Kidney (tissue), 14 donors: ENCODE data around the gene APOBEC3A. TPM values are rescaled to one million over a fixed set of nuclear protein-coding genes. Genes with fewer than 3 reads are reported as not detected.

Experiments
- DNase-seq, 5 donors: peaks; one replicate each; pipeline ENCODE4 v3.0.0-alpha.2; 2013 to 2020
- FAIRE-seq: peaks from 2 replicates; lab custom pipeline; 2012; peaks lifted over from hg19 to GRCh38; lab: Jason Lieb, UNC
- H3K27ac ChIP-seq, 2 donors: one replicate each; pipeline ENCODE4 v1.7.0; 2013; ENCODE audit warnings: low read depth in 2 of 2, low read length in 2 of 2, inconsistent platforms in 1 of 2
- H3K27me3 ChIP-seq: one replicate; pipeline ENCODE4 v1.7.1; 2013; ENCODE audit warnings: low read length, inconsistent platforms; ENCODE audit not compliant: control insufficient read depth, insufficient read depth
- H3K36me3 ChIP-seq, 3 donors: one replicate each; pipeline versions ENCODE4 v1.7.0 to v1.7.1; 2013; ENCODE audit warnings: low read length in 3 of 3, control low read depth in 1 of 3, inconsistent platforms in 1 of 3; ENCODE audit not compliant: insufficient read depth in 3 of 3, control insufficient read depth in 2 of 3
- H3K4me1 ChIP-seq, 3 donors: one replicate each; pipeline versions ENCODE4 v1.7.0 to v1.7.1; 2013; ENCODE audit warnings: low read length in 3 of 3, inconsistent platforms in 1 of 3, low read depth in 1 of 3; ENCODE audit not compliant: control insufficient read depth in 2 of 3, insufficient read depth in 2 of 3
- H3K4me3 ChIP-seq, 3 donors: one replicate each; pipeline versions ENCODE4 v1.7.0 to v1.8.1; 2013; ENCODE audit warnings: low read length in 3 of 3, control low read depth in 1 of 3, inconsistent platforms in 1 of 3
- H3K9ac ChIP-seq, 3 donors: one replicate each; pipeline versions ENCODE4 v1.7.0 to v1.7.1; 2013; ENCODE audit warnings: low read length in 3 of 3, control low read depth in 1 of 3, inconsistent platforms in 1 of 3
- H3K9me3 ChIP-seq, 3 donors: one replicate each; pipeline versions ENCODE4 v1.7.0 to v1.7.1; 2013; ENCODE audit warnings: low read length in 3 of 3, control low read depth in 1 of 3, inconsistent platforms in 1 of 3; ENCODE audit not compliant: control insufficient read depth in 2 of 3, insufficient read depth in 1 of 3
- CTCF ChIP-seq: IDR thresholded peaks from 3 replicates; pipeline ENCODE4 v1.5.1; 2012; ENCODE audit warnings: mild to moderate bottlenecking, moderate library complexity, borderline replicate concordance; ENCODE audit not compliant: insufficient read depth; ENCODE audit errors: extremely low read depth
- intact Hi-C: fragments of 100-400 bp; cut with DNase I; formaldehyde crosslinking; loops from one replicate; pipeline ENCODE4 v1.11.1; 2022
- polyA plus RNA-seq: library from polyadenylated mRNA; stranded (reverse); fragments of 350-450 nt; fragmentation: Illumina TruSeq; extraction: RNeasy Lipid Tissue Mini Kit (QIAGEN cat#74804); gene quantifications from one replicate; pipeline ENCODE4 v1.2.3, GENCODE V29; 2014; ENCODE audit warnings: low read depth, low replicate concordance; ENCODE audit not compliant: insufficient read depth
- total RNA-seq: library from RNA; stranded (reverse); fragmentation: NEBNext Ultra II Directional; extraction: Animal tissue kit (Norgen Biotek cat#: 25700); gene quantifications from one replicate; pipeline ENCODE4 v1.2.1, GENCODE V29; 2021
- donor health status: control.
- donor health status: control.
- donor health status: control.
- donor health status: control.
- donor health status: control.
- donor health status: DM: yes; HTN: yes; CAD: no.
- donor health status: Normal renal cell carcinoma (clear cell type).

Gene APOBEC3A
- total and polyA plus RNA-seq, 2 donors from 2014 or later = 1.2 TPM; not detected in 1

GRCh38 chr22:38935616-38936015, 21.8 kb upstream of the APOBEC3A start:
- no peak for TF ChIP-seq CTCF
- Histone ChIP-seq H3K36me3 (no peaks in the 10 kb centered on the region), H3K9ac (no peak overlapping the region), H3K27ac (no peak overlapping the region), H3K9me3 (no peaks in the 10 kb centered on the region), H3K4me1 (peaks cover 0 to 3% (median 0%) of the 10 kb centered on the region in 3 donors), H3K4me3 (no peak overlapping the region), H3K27me3 (no peaks in the 10 kb centered on the region)
- FAIRE-seq (no peak), DNase-seq (no peak)
- intact Hi-C loops = no loop called here

GRCh38 chr22:38936562-38936961, 20.8 kb upstream of the APOBEC3A start:
- H3K36me3 ChIP-seq = no peaks in the 10 kb centered on the region
- FAIRE-seq = no peak
- H3K9ac ChIP-seq = no peak overlapping the region
- H3K4me3 ChIP-seq = no peak overlapping the region
- no peaks in the 10 kb centered on the region for H3K27me3 ChIP-seq
- DNase-seq = peak in 1 of 5 donors; percentile 15
- H3K27ac ChIP-seq = no peak overlapping the region
- intact Hi-C loops = no loop called here
- TF ChIP-seq CTCF = no peak
- H3K9me3 ChIP-seq = no peaks in the 10 kb centered on the region
- peaks cover 0 to 3% (median 0%) of the 10 kb centered on the region in 3 donors for H3K4me1 ChIP-seq

GRCh38 chr22:38937036-38937435, 20.4 kb upstream of the APOBEC3A start:
- FAIRE-seq (no peak), DNase-seq (peak in 2 of 5 donors; percentile 15 to 24)

More at GRCh38 chr22:38937036-38937435, 20.4 kb upstream of the APOBEC3A start:
- no peak overlapping the region for H3K9ac ChIP-seq
- H3K27ac ChIP-seq = no peak overlapping the region
- intact Hi-C loops = no loop called here
- no peak overlapping the region for H3K4me3 ChIP-seq
- TF ChIP-seq CTCF = no peak
- H3K36me3 ChIP-seq = no peaks in the 10 kb centered on the region
- peaks cover 0 to 3% (median 0%) of the 10 kb centered on the region in 3 donors for H3K4me1 ChIP-seq
- no peaks in the 10 kb centered on the region for H3K9me3 ChIP-seq
- H3K27me3 ChIP-seq = no peaks in the 10 kb centered on the region
